ENCODE results near the gene CXCR6.

Gene CXCR6

DNA sequence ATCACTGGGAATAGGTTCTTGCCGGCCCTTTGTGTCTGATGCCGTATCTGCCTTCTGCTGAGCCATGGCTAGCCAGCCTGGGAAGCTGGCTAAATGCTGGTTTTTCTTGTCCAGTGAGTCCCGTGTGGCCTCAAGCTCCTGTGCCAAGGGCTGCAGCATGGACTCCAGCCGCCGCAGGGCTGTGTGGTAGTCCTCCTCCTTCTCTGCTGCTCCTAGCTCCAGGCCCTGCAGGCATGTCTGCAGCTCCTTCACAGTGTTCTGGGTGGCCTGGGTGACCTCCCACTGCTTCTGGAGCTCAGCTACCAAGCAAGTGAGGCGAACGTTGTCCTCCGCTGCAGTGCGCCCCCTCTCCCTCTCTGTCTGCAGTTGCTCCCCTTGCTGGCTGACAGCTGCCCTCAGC is 24.9 kb downstream of the CXCR6 start:
- DNase-seq (ENCODE audit: low read depth, low spot score): peak; percentile 45

DNA sequence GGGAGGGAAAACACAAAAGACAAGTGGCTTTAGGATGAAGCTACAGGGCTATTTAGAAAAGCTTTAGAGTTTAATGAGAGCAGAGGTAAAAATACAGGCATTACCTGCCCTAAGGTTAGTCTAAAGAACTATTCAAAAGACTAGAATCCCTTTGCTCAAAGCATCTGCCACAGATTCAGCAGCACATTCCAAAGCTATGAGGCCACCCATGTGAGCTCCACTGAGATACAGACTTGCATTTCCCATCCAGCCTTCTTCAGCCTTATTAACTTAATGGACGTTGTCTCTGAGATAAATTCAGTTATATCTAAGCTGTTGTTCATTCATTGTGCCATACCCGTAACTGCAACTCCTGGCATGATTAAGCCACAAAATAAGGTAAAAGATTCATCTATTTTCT is 25.4 kb downstream of the CXCR6 start:
- DNase-seq (ENCODE audit: low read depth, low spot score): no peak

DNA sequence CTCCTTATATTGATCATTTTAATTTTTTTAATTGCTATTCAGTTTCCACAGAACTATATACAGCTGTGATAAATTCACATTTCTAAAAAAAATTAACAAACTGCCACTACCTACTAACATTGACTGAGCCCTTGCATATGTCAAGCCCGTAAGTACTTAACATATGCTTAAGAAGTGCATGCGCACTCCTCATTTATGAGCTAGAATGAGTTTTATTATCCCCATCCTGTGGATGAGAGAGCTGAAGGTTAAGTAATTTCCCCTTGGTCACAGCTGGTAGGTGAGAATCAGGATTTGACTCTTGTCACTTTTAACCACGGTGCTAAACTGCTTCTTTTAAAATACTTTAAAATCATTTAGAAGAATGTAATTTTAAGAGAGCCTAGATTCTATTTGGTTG is 25.9 kb downstream of the CXCR6 start:
- DNase-seq (ENCODE audit: low read depth, low spot score): no peak

DNA sequence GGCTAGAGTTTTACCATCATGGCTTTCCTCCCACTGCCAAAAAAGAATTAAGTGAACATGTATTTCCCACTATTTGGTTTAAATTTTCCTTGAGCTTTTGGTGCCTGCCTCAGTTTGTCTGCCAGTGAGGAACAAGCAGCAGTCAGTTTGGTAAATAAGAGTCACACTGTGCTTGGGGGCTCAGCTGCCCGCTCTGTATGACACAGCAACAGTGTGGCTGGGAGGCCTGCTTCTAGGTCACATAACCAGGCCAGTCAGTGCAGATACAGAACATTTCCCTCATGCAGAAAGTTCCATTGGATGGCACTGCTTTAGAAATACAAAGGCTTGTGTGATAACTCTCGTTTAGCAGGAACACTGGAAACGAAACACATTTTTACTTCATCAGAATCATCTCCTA is 26.7 kb downstream of the CXCR6 start:
- DNase-seq (ENCODE audit: low read depth, low spot score): no peak

DNA sequence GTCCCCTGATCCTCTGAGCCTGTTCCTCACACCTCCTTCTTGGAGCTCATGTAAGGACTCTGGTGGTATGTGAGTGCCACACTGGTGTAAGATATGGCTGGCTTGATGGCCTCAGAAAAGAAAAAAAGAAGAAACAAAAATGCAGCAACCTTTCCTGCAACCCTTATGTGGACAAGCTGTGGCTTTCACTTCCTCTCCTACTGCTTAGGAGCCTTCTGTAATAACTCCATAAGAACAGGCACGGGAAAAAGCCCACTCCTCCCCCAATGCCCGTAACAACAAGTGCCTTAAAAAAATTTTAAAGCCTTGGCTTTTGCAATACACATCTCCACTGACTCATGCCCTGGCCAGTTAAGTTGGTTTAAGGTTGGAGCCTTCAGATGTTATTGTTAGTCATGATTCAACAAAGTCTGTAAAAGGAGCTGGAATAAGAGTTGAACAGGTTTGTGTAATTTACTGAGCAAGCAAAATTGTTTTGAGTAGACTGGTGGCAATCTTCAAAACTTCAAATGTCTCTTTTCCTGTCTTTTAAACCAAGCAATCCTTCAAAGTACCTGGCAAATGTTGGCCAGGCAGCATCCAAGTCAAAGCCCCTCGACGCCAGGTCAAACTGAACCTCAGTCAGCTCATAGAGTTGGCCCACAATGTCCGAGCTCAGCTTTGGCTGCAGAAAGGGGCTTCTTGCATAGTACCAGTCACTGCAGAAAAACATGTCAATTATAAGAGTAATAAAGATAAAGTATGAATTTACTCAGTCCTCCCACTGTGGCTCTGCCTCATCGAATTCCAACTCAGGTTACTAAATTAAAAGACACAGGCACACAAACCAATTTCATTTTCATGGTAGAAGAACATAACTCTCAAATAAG is 29.5 kb downstream of the CXCR6 start:
- no peak for DNase-seq (ENCODE audit: low read depth, low spot score)

DNA sequence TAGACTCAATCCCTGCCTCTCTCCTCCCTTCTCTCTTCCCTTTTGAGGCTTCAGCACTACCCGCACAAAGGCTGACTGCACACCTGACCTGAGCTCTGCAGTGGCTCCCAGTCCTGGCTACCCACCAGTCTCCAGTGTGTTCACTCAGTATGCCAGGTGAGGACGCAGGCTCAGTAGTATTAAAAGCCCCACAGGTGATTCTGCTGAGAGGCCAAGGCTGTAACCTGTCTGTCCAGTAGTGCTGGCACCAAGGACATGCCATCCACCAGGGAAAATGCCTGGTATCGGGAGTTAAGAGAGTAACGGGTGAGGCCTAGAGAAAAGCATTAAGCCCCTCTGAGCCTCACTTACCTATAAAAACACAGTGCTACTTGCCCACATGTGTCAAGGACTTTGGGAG is 31.4 kb downstream of the CXCR6 start:
- no peak for DNase-seq (ENCODE audit: low read depth, low spot score)

DNA sequence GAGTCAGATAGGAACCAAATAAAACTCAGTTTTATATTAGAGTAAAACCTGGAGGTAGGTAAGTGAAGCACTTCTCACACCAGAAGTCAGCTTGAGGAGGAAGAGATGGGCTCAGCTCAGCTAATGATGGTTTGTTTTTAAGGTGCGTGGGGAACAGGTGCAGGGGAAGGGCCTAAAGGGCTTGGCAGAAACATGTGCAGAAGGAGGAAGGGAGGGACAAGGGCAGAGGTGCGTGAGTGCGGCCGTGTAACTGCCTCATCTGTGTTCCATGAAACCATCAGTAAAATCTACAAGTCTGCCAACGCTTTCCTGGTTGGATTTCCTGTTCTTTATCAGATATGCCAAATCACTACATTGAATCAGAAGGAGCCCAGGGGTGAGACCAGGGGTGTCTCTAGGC is 32.4 kb downstream of the CXCR6 start:
- no peak for DNase-seq (ENCODE audit: low read depth, low spot score)

DNA sequence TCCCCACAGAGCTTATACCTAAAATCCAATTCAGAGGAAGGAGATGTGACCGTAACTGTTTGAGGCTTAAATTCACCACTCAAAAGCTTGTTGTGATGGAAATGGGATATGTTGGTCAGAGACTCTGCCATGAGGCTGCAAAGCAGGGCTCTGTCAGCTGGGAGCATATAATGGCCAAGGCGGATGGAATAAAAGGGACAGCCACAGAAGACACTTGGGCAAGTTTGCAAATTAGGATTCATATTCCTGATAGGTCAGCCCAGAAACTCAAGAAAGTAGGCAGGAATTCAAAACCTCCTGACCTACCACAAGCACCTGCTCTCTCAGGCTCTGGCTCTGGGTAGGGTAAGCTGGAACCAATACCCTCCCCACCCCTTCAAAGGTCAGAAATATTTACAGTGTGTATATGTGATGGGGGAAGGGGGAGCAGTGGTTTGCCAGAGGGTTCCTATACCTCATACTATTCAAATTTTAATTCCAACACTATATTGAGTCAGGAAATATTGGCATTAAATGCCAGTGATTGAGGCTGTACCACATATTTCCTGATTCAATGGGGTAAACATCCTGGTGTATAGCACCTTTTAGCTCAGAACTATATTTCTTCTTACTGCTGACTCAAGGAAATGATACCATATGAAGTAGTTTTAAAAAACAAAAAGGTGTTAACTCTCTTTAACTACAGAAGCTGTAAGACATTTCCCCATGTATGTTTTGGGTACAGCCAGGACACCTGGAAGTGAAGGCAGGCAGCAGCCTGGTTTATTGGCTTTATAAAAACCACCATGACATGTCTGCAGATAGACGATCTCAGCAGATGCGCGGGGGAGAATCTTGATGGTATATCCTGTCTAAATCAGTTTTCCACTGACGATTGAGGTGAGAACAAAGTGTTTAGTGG is 33.2 kb downstream of the CXCR6 start:
- DNase-seq (ENCODE audit: low read depth, low spot score): no peak

DNA sequence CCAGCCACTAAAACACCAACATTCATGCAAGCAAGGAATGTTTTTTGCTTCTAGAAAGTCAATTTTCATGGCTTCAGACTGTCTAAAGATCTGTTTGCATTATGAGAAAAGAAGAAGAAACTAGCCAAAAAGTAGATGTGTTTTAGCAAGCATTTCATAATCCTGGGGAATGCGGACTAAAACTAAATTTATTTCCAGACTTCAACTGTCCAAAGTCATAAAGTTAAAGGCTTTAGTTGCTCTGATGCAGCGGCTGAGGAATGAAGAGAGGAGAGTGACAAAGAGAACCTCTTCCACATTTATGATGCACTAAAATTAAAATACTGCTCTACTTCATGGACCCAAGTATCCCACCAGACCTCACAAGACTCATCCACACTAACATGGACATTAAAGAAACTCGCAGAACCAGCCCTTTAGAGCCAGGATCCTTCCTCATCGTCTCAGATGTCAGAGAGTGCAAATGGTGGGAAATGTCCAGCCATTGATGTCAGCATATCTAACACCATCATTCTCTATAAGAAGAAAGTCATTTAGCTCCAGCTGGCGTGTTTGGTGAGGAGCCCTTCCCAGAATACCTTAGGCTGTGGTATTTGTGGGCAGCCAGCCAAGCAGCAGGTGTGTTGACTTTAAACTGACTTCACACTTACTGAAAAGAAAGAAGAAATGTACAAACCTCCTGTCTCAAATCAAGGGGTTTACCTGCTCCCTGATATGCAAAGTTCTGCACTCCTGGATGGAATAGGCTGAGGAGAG is 34.9 kb downstream of the CXCR6 start:
- no peak for DNase-seq (ENCODE audit: low read depth, low spot score)

DNA sequence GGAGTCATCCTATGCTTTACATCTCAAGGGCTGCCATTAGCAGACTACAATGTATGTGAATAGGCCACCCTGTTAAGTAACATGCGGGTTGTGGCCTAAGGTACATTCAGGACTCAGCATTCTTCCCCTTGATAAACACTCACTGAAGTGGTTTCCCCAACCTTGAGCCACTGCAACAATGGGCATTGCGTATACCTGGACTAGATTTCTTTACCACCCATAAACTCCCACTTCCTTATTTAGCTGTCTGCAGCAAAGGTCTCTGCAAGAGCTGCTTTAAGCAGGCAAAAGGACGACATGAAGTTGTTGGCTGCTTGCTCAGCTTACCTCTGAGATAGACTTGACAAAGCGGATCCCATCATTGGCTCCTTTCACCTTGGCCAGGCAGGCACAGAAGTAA is 36.1 kb downstream of the CXCR6 start:
- no peak for DNase-seq (ENCODE audit: low read depth, low spot score)

DNA sequence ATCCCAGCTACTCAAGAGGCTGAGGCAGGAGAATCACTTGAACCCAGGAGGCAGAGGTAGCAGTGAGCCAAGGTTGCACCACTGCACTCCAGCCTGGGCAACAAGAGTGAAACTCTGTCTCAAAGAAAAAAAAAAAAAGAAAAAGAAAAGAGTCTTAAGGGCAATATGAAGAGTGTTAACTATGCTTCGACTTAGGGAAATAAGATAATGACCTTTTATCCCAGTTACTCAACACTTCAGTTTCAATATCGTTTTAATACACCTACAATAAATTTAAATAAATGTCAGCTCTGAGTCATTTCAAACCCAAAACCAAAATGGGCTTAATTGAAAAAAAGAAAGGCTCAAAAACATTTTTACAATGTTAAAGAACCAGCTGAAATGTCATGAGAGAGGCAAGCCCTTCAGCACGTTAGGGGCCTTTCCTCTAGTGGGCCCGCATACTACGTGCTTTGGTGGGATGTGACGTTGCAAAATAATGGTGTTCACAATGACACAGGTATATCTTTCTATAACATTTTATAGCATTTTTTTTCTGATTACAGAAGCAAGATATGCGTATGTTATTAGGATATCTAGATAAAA is 37.1 kb downstream of the CXCR6 start:
- DNase-seq (ENCODE audit: low read depth, low spot score): no peak

DNA sequence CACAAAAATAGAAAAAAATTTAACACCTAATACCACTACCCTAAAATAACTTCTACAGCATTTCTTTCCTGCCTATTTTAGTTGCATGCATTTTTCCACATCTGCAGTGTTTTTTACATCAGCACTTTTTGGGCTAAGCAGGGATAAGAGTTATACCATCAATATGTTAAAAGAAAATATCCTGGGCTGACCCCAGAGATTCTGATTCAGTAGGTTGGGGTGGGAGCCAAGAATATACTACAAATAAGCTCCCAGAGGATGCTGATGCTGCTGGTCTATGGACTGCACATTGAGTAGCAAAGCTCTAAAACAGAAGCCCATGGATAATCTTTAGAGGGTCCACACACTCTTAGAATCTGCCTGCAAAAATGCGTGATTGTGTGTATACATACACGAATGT is 37.6 kb downstream of the CXCR6 start:
- no peak for DNase-seq (ENCODE audit: low read depth, low spot score)

DNA sequence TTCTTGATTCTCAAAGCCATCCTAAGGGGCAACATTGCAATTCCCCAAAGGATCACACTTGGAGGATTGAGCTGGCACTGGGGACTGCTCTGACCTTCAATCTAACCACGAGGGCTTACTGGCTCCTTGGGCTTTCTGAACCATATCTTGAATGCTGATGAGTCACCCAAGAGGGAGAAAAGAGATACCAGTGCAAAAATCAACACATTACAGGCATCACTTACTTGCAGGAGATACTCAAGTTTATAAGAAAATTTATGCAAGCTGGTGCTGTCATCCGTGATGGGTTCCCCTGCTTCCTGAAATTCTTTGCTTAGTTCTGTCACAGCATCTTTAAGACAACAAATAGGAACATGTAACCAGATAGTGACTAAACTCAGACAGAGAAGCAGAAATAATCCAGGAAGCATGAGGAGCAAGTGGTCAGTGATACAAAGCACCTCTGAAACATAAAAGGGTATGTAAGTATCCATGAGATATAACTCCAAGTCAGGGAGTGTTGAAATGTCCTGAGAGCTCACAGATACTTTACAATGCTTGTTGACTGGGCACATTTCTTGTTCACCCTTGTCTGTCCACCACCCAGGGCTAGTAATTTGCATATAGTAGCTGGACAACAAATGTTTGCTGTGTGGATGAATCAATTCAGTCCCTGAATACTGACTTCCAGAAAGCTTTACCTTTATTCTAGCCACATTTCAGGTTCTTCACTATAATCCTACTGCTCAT is 38.2 kb downstream of the CXCR6 start:
- DNase-seq (ENCODE audit: low read depth, low spot score): no peak

DNA sequence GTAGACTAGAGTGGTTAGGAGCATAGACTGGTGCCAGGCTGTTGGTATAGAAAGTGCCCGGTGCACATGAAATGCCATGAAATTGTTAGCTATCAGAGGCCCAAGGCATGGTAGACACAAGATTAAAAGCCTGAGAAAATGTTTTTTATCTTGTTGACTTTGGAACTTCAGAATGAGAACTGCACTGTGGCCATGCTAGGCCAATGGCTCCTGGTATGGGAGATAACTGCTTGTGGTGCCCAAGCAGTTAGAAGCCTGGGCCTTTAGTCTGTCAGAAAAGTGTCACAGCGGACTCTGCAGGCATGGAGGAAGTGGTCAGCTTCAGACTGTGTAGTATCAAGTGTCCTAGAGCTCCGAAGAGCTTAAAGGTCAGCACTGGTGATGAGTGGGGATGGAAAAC is 40.5 kb downstream of the CXCR6 start:
- no peak for DNase-seq (ENCODE audit: low read depth, low spot score)

DNA sequence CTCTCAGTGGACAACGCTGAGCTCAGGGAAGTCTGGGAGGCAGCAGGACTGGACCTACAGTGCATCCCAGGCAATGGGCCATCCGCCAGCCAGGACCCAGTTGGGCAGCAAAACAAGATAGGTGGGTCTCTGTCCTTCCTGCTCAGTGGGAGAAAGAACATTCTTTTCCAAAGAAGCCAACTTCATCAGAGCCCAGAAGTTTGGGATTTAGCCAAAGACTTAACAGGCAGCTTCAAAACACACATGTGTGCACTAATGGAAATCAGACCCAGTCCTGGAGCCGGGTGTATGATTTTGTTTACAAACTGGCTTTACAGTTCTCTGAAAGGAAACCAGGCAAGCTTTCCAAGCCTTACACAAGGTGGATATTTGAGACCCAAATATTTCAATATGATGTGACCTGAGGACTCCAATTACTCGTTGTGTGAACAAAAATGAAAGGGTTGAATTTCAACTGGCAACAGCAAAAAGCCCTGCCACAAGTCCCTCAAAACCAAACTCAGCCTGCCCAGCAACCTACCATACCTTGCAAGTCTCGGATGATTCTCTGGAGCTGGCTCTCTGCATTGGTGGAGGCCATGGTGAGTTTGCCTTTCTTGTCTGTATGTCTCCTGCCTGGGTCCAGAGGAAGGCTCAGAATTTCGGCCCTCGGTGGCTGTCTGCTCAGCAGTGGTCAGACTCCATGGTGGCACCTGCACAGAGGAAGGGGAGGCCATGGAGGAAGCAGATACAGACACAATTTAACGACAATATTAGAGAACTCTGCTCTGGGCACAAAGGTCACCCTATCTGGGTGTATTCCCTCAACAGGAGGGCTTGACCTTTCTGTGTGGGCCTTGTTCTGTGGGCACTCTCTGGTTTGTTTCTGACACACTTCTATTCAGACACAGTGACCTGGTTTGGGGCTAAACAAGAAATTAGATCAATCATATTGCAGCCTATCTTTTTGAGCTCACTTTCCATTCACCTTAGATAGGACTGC is 41.4 kb downstream of the CXCR6 start:
- no peak for DNase-seq (ENCODE audit: low read depth, low spot score)

DNA sequence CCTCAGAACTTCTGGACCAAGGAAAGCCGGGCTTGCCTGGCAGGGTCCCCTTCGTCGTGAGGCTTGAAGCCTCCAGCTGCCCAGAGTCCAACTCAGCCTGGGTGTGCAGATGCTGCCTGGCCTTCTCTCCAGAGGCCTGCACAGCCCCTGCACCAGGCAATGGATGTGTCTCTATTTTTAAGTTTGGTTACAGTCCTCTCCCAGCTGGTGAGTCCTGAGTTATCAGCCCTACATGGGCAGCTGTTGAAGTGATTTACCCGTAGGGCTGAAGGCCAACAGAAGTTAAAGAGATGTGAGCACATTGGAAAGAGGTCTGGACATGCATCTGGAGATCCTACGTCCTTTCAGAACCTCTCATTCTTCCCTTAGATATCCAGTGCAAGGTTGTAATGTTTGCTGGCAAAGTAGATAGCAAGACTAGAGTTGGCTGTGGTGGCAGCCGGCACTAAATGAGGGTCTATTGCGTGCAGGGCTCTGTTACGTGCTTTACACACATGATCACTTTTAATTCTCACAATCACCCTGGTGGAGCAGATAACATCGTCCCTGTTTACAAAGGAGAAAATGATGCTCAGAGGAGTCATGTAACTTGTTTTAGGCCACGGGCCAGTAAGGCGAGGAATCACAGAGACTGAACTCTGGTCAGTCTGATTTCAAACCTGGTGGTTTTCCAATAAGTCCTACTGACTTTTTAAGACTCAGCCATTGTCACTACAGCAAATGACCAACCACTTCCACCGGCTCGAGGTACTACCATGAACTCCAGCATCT is 42.5 kb downstream of the CXCR6 start:
- no peak for DNase-seq (ENCODE audit: low read depth, low spot score)

DNA sequence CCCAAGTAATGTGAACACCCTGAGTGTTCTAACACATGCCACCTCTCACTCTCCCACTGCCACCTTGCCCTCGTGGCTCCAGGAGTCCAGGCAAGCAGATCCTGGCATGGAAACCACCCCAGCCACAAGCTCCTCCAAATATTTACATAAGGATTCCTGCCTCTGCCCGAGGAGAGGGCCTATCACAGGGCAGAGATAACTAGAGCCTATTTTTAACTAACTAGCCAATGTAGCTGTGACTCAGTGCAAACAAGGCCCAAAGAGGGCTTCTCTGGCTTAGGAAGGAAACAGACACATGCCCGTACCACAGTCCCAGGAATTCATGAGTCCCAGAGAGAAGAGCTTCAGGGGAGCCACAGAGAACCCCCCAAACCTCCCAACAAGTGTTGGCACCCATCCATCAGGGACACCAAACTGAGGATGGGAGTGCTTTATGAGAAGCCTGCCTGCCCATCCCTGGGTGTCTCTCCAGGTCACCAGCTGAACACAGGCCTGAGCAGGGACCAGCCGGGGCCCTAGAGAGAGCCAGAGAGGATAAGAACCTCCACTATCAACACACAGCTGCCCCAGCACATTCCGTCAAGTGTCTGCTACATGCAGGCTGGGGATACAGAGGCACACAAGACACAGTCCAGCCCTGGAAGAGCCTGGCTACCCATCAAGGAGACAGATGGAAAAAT is 43.2 kb downstream of the CXCR6 start:
- no peak for DNase-seq (ENCODE audit: low read depth, low spot score)
